ENCODE results near the gene ZSCAN5A. TPM values are rescaled to one million over a fixed set of nuclear protein-coding genes. Genes with fewer than 3 reads are reported as not detected.

ZSCAN5A gene
- total and polyA plus RNA-seq, 4 donors: 5.5 to 17.4 (median 10.1) TPM

- DNase-seq (no peak), ATAC-seq (ENCODE audit: insufficient read depth, low FRiP score) (no peak)
- Histone ChIP-seq H3K36me3 (ENCODE audit: control insufficient read depth in 4 of 4, insufficient read depth in 4 of 4, low read length in 4 of 4) (peaks cover 0 to 3% (median 2%) of the 10 kb centered on the region in 4 donors), H3K9me3 (ENCODE audit: control insufficient read depth in 4 of 4, insufficient read depth in 3 of 4, low read length in 3 of 4) (no peaks in the 10 kb centered on the region), H3K27me3 (ENCODE audit: control insufficient read depth in 3 of 3, insufficient read depth in 3 of 3, low read length in 2 of 3) (no peaks in the 10 kb centered on the region), H3K27ac (ENCODE audit: low read depth in 1 of 2, low read length in 1 of 2) (no peak overlapping the region), H3K4me3 (no peak overlapping the region), H3K4me1 (ENCODE audit: control insufficient read depth in 5 of 5, insufficient read depth in 5 of 5, low read length in 5 of 5) (peaks cover 0 to 14% (median 3%) of the 10 kb centered on the region in 5 donors), H3K9ac (ENCODE audit: insufficient read depth in 1 of 2, low read length in 2 of 2) (no peak overlapping the region)
- WGBS, 2 donors: 75 to 94% methylated on average over 5 of the region's 5 CpGs
- TF ChIP-seq CTCF (IDR thresholded peaks at IDR 0.05; ENCODE audit: control extremely low read depth, extremely low read depth): no peak
Measured at GRCh38 chr19:56316728-56317127, 2.1 kb upstream of the ZSCAN5A start.

- DNase-seq (peak; percentile 97 to 99 (median 99)), ATAC-seq (ENCODE audit: insufficient read depth, low FRiP score) (peak; percentile 90)
- Histone ChIP-seq H3K36me3 (ENCODE audit: control insufficient read depth in 4 of 4, insufficient read depth in 4 of 4, low read length in 4 of 4) (peaks cover 0 to 16% (median 3%) of the 10 kb centered on the region in 4 donors), H3K27ac (ENCODE audit: low read depth in 1 of 2, low read length in 1 of 2) (peak overlapping the region; percentile 93 to 99), H3K27me3 (ENCODE audit: control insufficient read depth in 3 of 3, insufficient read depth in 3 of 3, low read length in 2 of 3) (no peaks in the 10 kb centered on the region), H3K9me3 (ENCODE audit: control insufficient read depth in 4 of 4, insufficient read depth in 3 of 4, low read length in 3 of 4) (no peaks in the 10 kb centered on the region), H3K4me1 (ENCODE audit: control insufficient read depth in 5 of 5, insufficient read depth in 5 of 5, low read length in 5 of 5) (peaks cover 0 to 14% (median 3%) of the 10 kb centered on the region in 5 donors), H3K9ac (ENCODE audit: insufficient read depth in 1 of 2, low read length in 2 of 2) (peak overlapping the region; percentile 94 to 99), H3K4me3 (peak overlapping the region; percentile 54)
- 2 to 3% methylated on average over 37 of the region's 37 CpGs for WGBS, 2 donors
- TF ChIP-seq CTCF (IDR thresholded peaks at IDR 0.05; ENCODE audit: control extremely low read depth, extremely low read depth): no peak
Measured at GRCh38 chr19:56315077-56315828, 614 bp upstream of the ZSCAN5A start.

GRCh38 chr19:56314018-56314380 lies 640 bp downstream of the ZSCAN5A start:
- 0 to 1% methylated on average over 9 of the region's 9 CpGs for WGBS, 2 donors
- no peak for TF ChIP-seq CTCF (IDR thresholded peaks at IDR 0.05; ENCODE audit: control extremely low read depth, extremely low read depth)
- DNase-seq (peak in 1 of 3 donors; percentile 71), ATAC-seq (ENCODE audit: insufficient read depth, low FRiP score) (no peak)
- Histone ChIP-seq H3K9me3 (ENCODE audit: control insufficient read depth in 4 of 4, insufficient read depth in 3 of 4, low read length in 3 of 4) (no peaks in the 10 kb centered on the region), H3K27ac (ENCODE audit: low read depth in 1 of 2, low read length in 1 of 2) (peak overlapping the region; percentile 93 to 99), H3K9ac (ENCODE audit: insufficient read depth in 1 of 2, low read length in 2 of 2) (peak overlapping the region; percentile 94 to 99), H3K4me1 (ENCODE audit: control insufficient read depth in 5 of 5, insufficient read depth in 5 of 5, low read length in 5 of 5) (peaks cover 0 to 15% (median 3%) of the 10 kb centered on the region in 5 donors), H3K27me3 (ENCODE audit: control insufficient read depth in 3 of 3, insufficient read depth in 3 of 3, low read length in 2 of 3) (no peaks in the 10 kb centered on the region), H3K4me3 (peak overlapping the region; percentile 59), H3K36me3 (ENCODE audit: control insufficient read depth in 4 of 4, insufficient read depth in 4 of 4, low read length in 4 of 4) (peaks cover under 1 to 22% (median 5%) of the 10 kb centered on the region in 4 donors)
